Stimulated activated naive CD4-positive, alpha-beta T cell treated with Interleukin-2 at 50 U/mL for 16 hours (primary cell): ENCODE results near the gene IFNGR2.
"Not testable (repeated sequence)": the region's sequence is repeated elsewhere in the genome, so short reads cannot be mapped to it uniquely, and the experiment has no call there.

Source experiments
- DNase-seq: peaks from one replicate; lab custom pipeline; 2025; lab: John Stamatoyannopoulos, UW

Gene IFNGR2

DNA sequence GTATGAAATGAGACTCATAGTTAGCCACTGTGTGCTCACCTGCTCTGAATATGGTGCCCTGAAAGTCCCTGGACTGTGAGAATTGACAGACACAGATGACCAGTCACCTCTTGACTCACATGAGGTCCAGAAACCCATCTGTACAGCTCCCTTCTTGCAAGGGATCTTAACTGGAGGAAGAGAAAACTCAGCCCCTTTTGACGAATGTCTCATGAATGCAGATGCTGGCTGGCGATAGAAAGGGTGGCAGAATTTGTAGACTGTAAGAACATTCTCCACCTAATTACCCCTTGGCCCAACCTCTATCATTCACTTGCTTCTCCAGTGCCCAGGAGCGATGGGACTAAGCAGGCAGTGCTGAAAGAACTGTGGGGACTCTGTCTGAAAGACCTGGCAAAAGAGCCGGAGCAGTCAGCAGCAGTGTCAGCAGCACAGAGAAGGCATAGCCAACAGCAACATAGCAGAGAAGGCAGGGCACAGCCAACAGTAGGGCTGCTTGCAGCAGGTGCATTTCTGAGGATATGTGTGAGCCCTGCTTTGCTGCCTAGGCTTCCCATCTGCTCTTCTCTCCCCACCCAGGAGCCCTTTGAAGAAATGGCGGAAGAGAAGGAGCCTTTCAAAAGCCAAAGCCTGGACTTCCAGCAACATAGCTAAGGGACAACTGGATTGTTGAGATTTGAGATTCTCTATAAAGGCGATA, 25.8 kb upstream of the IFNGR2 start:
- DNase-seq, result no peak

DNA sequence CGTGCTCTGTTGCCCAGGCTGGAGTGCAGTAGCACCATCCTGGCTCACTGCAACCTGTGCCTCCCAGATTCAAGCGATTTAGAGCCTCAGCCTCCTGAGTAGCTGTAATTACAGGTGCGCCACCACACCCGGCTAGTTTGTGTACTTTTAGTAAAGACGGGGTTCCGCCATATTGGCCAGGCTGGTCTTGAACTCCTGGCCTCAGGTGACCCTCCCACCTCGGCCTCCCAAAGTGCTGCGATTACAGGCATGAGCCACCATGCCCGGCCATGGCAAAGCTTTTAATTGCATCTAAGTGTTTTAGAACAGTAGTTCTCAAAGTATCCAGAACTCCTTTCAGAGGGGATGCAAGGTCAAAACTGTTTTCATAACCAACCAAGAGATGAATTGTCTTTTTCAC, 25.1 kb upstream of the IFNGR2 start:
- no peak for DNase-seq

DNA sequence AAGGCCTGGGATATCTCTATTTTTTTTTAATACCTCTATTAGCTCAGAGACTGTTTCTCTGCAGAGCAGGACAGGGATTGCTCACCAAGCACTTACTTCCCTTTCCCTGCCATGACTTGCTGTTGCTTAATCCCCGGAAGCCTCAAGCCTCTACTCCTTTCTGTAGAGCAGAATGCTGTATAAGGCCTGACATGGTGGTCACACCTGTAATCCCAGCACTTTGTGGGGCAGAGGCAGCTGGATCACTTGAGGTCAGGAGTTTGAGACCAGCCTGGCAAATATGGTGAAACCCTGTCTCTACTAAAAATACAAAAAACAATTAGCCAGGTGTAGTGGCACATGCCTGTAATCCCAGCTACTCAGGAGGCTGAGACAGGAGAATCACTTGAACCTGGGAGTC, 23.3 kb upstream of the IFNGR2 start:
- DNase-seq, result not testable (repeated sequence)

DNA sequence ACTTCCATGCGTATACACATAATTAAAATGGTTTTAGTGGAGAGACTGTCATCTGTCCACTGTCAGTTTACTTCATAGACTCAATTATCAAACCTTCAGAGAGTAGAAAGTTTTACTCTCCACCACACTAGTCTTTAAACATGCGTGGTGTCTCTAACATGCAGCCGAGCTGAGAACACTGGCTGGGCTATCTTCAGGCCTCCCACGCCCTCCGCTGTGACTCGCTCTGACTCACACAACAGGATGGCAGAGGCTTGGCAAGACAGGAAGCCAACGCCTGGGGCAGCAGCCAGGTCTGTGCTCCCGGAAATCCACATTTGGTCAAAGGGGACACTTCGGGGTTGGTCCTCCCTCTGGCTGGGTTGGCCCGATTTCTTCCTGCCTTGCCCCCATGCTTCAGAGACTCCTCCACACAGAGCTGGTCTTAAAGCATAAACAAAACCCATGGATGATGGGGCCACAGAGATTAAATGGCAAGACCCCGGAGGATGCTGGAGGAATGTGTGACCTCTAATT, 22.7 kb upstream of the IFNGR2 start:
- peak; percentile 92 for DNase-seq

DNA sequence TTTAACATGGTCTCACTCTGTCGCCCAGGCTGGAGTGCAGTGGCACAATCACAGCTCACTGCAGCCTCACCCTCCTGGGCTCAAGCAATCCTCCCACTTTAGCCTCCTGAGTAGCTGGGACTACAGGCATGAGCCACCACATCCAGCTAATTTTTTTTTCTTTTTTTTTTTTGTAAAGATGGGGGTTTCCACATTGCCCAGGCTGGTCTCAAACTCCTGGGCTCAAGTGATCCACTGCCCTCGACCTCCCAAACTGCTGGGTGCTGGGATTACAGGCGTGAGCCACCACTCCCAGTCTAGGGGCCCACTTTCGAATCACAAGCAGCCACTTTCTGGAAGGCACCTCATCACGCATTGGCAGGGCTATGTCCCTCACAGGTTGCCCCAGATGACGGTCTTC, 21.8 kb upstream of the IFNGR2 start:
- not testable (repeated sequence) for DNase-seq

DNA sequence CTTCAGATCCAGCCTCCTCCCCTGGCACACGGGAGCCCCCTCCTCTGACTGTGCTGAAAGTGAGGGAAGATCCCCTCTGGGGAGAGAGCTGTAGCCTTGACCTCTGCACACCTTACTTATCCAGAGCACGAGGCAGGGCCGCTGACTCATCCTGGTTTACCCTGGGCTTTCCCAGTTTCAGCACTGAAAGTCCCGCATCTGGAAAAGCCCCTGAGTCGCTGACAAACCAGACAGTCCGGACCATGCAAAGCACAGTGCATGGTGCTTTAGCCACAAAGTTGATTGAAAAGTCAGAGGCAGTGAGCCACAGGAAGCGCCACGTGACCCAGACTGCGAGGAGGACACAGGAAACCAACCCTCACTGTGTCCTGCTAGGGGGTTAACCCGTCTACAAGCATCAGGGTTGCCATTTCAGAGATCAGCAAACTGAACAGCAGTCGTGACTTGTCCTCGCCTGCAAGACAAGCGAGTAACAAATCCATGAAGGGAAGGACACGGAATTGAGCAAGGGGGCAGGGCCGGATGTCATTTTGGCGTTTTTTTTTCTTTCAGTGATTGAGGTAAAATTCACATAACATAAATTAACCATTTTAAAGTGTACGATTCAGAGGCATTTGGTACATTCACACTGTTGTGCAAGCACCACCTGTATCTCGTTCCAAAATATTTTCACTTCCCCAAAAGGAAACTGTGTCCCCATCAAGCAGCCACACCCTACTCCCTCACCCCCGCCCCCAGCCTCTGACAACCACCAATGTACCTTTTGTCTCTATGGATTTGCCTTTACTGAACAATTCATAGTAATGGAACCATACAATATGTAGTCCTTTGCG, 19.9 kb upstream of the IFNGR2 start:
- peak; percentile 72 for DNase-seq

DNA sequence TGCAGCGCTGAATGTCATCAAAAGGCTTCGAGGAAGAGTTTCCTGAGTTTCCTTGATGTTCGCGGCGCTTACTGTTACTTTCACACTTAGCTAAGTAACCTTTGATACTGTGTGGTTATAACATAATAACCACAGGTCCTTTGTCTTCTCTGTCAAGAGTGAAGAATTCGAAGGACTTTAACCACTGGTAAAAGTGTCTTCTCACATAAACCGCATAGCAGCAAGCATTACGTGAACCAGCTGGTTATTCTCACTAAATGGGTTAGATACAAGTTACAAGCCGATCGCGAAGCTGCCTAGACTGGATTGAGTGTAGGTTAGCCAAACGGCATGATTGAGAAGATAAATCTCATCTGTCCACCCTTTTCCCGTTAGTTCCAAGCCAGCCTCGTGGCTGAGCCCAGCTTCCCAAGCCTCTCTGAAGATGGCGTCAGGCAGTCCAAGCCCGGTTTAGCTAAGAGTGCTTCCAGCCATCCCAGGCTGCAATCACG, 18.3 kb upstream of the IFNGR2 start:
- DNase-seq, result peak; percentile 8

DNA sequence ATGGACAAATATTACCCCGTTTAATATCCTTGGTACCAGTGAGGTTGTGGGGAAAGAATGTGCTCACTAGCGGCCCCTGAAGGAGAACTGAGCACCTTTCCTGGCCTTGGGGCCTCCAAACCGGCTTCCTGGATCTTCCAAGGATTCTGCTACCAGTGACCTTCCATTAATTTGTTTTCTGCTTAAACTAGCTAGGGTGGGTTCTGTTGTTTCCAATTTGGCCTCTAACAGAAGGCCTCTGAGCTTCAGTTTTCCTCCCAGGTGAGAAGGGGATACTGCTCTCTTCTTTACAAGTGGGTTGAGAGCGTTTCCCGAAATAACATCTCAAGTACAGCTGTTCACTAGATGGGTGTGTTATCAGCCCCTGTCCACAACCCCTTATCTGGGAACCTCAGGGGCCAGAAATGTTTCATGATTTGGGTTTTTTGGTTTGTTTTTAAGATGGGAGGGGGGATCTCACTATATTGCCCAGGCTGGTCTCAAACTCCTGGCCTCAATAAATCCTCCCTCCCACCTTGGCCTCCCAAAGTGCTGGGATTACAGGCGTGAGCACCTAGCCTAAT, 16.9 kb upstream of the IFNGR2 start:
- no peak for DNase-seq

DNA sequence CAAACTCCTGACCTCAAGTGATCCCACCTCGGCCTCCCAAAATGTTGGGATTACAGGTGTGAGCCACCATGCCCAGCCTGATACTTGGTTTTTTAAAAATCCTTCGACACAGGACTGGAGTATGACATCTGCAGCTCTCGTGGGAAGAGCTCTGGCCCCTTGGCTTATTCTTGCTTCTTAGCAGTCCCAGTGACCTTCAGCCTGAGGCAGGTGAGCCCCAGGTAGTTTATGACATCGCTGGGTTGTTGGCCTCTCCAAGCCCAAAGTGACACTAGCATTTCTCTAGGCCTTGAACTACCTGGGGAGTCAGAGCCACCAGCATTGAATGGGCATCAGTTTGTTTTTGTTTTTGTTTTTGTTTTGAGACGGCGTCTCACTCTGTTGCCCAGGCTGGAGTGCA, 15.9 kb upstream of the IFNGR2 start:
- DNase-seq, result no peak

DNA sequence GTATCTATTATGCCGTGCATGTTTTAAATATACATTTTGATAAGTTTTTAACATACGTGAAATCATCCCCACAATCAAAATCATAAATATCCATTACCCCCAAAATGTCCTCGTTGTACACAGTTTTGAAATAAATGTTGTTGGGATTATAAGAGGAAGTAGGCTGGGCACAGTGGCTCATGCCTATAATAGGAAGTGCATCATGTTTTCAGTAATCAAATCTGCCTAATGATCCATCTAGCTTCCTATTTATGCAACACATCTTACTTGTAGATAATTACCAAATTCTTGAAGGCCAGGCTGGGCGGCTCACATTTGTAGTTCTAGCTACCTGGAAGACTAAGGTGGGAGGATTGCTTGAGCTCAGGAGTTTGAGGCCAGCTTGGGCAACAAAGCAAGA, 15.0 kb upstream of the IFNGR2 start:
- no peak for DNase-seq

DNA sequence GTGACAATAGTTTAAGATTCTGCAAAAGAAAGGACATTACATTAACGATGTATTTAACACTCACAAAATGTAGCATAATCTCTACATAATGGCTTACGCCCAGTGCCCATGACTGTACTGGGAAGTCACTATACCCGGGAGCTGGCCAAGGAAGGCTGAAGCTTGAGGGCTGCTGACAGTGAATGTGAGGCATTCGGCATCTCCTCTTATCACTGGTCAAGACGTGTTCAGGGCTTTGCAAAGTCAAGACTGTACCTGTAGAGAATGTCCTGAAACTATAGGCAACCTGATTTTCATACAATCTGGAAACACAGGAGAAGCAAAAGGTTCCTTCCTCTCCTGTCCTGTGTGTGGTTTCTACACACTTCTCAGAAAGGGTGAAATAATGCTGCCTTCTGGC, 12.7 kb upstream of the IFNGR2 start:
- no peak for DNase-seq

DNA sequence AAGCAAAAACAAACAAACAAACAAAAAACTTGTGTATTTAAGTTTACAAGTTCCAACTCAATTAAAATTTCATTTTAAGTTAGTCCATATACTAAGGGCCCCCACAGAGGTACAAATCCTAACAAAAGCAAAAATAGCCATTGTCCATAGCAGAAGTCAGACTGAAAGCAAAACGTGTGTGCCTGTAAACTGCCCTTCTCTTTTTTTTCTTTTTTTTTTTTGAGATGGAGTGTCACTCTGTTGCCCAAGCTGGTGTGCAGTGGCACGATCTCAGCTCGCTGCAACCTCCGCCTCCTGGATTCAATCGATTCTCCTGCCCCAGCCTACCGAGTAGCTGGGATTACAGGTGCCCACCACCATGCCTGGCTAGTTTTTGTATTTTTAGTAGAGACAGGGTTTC, 11.6 kb upstream of the IFNGR2 start:
- no peak for DNase-seq

DNA sequence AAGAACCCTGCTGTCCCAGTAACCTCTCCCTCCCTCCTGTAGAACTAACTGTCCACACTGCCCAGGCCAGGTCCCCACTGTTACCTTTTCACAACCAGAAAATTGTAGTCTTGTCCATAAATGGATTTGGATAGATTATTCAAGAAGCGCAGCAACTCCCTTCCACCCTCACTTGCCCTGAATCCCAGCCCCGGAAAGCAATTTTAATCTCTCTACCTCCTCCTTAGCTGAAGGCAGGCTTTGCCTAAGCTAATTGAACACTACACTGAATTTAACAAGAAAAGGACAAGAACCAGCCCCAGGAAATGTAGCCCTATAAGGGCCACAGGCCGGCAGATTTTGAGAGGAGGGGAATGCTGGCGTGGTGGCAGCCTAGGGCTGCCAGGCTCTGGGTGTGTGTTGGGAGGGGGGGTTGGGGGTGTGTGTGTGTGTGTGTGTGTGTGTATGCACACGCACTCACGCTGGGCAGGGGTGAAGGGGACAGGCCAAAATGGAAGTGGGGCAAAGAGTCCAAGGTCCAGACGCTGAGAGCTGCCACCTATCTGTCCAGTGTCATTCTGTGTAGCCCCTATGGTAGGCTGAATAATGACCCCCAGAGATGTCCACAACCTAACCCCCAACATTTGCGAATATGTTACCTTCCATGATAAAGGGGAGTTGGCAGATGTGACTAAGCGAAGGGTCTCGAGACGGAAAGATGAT, 10.8 kb upstream of the IFNGR2 start:
- DNase-seq, result no peak

DNA sequence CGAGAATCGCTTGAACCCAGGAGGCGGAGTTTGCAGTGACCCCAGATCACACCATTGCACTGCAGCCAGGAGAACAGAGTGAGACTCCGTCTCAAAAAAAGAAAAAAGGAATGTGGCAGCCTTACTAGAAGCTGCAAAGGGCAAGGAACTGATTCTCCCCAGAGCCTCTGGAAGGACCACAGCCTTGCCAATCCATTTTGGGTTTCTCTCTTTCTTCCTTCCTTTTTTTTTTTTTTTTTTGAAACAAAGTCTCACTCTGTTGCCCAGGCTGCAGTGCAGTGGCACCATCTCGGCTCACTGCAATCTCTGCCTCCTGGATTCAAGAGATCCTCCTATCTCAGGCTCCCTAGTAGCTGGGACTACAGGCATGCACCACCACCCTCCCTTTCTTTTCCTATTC, 9.9 kb upstream of the IFNGR2 start:
- no peak for DNase-seq

DNA sequence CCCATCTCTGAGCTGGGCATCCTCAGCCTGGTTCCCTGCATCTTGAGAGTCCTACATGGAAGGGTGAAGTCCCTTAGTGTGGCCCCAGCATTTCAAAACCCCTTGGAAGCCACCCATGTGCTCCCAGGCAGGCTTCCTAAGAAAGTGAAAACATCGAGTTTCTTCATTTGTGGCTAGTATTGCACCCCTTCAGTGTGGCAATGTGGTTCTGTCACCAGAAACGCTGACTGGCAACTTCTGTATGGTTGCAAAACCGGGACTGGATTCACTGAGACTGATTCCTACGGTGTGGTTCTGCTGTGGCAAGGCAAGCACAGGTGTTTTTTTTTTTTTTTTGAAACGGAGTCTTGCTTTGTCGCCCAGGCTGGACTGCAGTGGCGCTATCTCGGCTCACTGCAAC, 9.0 kb upstream of the IFNGR2 start:
- DNase-seq, result no peak

DNA sequence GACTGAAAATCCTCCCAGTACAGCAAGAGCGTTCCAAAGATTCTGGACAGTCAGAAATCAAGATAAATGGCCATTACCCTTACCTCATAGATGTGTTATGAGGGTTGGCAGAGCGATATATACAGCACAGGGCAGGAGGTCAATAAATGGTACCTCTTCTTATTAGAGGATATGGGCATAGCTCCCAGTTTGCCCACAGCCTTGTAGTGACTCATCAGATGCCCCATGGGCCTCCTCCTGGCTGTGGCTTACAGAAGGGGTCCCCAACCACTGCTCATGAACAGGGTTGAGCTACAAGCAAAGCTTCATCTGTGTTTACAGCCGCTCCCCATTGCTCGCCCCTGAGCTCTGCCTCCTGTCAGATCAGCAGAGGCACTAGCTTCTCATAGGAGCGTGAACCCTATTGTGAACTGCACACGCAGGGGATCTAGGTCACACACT, 7.3 kb upstream of the IFNGR2 start:
- DNase-seq, result no peak

DNA sequence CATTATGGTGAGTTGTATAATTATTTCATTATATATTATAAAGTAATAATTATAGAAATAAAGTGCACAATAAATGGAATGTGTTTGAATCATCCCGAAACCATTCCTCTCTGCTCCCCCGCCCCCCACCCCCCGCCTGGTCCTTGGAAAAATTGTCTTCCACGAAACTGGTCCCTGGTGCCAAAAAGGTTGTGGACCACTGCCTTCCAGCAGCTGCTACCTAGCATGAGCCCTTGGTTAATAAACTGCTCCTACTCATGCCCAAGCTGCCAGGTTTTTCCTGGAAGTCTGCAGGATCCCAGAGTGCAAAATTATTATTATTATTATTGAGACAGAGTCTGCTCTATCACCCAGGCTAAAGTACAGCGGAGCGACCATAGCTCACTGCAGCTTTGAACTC, 6.8 kb upstream of the IFNGR2 start:
- DNase-seq, result no peak

DNA sequence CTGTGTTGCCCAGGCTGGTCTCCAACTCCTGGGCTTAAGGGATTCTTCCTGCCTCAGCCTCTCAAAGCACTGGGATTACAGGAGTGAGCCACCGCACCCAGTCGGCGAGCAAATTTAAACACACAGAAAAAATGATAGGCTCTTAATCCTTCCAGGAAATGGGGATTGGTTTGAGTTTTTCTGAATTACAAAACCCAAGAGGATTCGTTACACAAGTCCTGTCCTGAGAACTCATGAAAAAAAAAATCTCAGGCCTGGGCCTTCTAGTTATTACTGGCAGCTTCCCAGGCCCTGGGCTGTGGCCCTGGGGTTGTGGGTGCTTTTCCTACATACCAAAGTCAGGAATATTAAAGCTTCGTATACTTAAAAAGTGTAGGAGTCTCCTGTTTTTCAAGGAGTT, 6.3 kb upstream of the IFNGR2 start:
- DNase-seq, result no peak

DNA sequence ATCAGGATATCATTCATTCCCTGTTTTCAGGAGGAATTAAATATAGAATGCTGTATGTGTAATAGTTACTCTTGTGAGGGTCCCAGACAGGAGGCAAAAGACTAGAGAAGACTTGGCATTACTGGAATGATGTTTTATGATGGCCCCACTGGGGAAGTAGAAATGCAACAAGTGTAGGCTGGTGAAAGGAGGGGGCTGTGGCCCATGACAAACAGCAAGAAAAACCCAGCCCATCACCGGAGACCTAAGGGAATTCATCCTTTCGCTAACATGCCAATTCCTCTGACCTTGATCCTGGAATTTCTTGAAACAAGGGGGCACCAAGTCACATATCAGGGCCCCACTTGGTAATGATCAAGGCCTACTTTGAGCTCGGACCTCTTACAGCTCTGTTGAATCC, 5.5 kb upstream of the IFNGR2 start:
- DNase-seq, result no peak

DNA sequence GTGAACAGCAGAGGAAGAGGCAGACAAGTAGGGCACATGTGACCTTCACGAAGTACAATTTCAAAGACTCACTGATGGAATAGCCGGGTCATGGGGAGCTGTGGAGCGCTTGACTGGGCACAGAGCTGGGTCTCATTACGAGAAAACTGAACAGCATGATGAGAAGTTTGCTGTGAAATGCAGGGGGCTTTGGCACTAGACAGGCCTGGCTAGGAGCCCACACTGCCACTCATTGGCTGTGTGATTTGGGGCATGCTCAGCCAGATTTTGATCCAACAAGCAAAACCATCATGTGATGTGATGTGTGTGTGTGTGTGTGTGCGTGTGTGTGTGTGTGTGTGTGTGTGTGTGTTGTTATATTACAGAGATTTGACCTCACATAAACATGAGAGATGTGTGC, 4.9 kb upstream of the IFNGR2 start:
- DNase-seq, result no peak

DNA sequence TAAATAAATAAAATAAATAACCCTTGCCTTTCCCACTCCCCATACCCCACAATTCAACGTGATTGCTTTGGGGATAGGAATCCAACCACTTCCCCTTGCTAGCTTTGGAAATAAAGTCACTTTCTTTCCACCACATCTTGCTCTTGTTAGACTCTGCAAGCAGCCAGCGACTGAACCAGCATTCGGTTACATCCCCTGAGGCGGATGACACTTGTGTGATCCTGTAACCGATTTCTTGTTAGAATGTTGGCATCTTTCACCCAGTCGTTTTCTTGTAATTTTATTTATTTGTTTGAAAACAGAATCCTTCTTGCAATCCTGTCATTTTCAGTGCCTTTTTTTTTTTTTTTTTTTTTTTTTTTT, 1.6 kb upstream of the IFNGR2 start:
- no peak for DNase-seq
